Uterus (tissue), 2 donors: ENCODE data around the gene ZMYND8.

Source experiments
- POLR2A ChIP-seq, 2 donors: fragments of 450-650 bp; IDR thresholded peaks; one replicate each; pipeline ENCODE4 v1.6.1; 2016; ENCODE audit warnings: antibody characterized with exemption in 2 of 2, mild to moderate bottlenecking in 1 of 2, moderate library complexity in 1 of 2
- TF ChIP-seq, protein P1 (sequence below), 4 experiments: fragments of 200-600 bp in 2 of 4; fragments of 450-650 bp in 2 of 4; sonication (generic) in 2 of 4; IDR thresholded peaks; one replicate each; pipeline ENCODE4 v1.5.1; 2016 to 2019; ENCODE audit warnings: antibody characterized with exemption in 4 of 4, mild to moderate bottlenecking in 2 of 4, moderate library complexity in 1 of 4

DNA sequence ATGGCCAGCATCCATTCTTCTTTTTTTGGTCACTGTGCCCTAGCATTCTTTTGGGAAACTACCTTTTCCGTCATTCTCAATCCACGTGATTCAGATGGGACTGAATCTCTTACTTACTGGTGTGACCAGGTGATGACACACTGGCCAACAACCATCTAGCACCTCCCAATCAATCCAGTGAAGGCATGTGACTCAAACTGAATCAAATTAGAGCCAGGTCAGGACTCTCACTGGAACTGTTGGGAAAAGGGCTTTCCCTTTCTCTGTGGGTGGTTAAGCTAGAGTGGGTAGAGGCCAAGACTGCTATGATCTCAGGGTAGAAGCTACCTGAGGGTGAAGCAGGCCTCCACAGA is 36.2 kb upstream of the ZMYND8 start:
- TF ChIP-seq, protein P1, sequence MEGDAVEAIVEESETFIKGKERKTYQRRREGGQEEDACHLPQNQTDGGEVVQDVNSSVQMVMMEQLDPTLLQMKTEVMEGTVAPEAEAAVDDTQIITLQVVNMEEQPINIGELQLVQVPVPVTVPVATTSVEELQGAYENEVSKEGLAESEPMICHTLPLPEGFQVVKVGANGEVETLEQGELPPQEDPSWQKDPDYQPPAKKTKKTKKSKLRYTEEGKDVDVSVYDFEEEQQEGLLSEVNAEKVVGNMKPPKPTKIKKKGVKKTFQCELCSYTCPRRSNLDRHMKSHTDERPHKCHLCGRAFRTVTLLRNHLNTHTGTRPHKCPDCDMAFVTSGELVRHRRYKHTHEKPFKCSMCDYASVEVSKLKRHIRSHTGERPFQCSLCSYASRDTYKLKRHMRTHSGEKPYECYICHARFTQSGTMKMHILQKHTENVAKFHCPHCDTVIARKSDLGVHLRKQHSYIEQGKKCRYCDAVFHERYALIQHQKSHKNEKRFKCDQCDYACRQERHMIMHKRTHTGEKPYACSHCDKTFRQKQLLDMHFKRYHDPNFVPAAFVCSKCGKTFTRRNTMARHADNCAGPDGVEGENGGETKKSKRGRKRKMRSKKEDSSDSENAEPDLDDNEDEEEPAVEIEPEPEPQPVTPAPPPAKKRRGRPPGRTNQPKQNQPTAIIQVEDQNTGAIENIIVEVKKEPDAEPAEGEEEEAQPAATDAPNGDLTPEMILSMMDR (IDR thresholded peaks at IDR 0.05) = no peak
- TF ChIP-seq POLR2A (IDR thresholded peaks at IDR 0.05) = no peak
